ENCODE data around the gene CADM2.
"Not testable (repeated sequence)": the region's sequence is repeated elsewhere in the genome, so short reads cannot be mapped to it uniquely, and the experiment has no call there.

DNA sequence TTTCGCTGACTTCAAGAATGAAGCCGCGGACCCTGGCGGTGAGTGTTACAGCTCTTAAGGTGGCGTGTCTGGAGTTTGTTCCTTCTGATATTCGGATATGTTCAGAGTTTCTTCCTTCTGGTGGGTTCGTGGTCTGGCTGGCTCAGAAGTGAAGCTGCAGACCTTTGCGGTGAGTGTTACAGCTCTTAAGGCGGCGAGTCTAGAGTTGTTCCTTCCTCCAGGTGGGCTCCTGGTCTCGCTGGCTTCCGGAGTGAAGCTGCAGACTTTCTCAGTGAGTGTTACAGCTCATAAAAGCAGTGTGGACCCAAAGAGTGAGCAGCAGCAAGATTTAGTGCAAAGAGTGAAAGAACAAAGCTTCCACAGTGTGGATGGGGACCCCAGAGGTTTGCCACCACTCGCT is 174.1 kb downstream of the CADM2 start:
- TF ChIP-seq, protein P1, sequence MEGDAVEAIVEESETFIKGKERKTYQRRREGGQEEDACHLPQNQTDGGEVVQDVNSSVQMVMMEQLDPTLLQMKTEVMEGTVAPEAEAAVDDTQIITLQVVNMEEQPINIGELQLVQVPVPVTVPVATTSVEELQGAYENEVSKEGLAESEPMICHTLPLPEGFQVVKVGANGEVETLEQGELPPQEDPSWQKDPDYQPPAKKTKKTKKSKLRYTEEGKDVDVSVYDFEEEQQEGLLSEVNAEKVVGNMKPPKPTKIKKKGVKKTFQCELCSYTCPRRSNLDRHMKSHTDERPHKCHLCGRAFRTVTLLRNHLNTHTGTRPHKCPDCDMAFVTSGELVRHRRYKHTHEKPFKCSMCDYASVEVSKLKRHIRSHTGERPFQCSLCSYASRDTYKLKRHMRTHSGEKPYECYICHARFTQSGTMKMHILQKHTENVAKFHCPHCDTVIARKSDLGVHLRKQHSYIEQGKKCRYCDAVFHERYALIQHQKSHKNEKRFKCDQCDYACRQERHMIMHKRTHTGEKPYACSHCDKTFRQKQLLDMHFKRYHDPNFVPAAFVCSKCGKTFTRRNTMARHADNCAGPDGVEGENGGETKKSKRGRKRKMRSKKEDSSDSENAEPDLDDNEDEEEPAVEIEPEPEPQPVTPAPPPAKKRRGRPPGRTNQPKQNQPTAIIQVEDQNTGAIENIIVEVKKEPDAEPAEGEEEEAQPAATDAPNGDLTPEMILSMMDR (conservative IDR thresholded peaks at IDR 0.05) = not testable (repeated sequence)
- TF ChIP-seq ZFX (IDR thresholded peaks at IDR 0.05) = not testable (repeated sequence)
